GM12892 (cell line): ENCODE data around the gene KCTD1.

Experiments
- POLR2A ChIP-seq: IDR thresholded peaks from 2 replicates; pipeline ENCODE4 v1.6.1; 2011; ENCODE audit warnings: low read depth, low read length, control low read depth
- POLR2AphosphoS5 ChIP-seq: IDR thresholded peaks from 2 replicates; pipeline ENCODE4 v1.6.1; 2011; ENCODE audit warnings: low read depth, low read length, control low read depth
- TAF1 ChIP-seq: IDR thresholded peaks from 2 replicates; pipeline ENCODE4 v1.6.1; 2011; ENCODE audit warnings: low read depth, mild to moderate bottlenecking, control low read depth, low read length, borderline replicate concordance

- no peak for TF ChIP-seq POLR2AphosphoS5
- TF ChIP-seq POLR2A = no peak
- no peak for TF ChIP-seq TAF1
These were observed 14.7 kb upstream of the KCTD1 start for GRCh38 chr18:26563024-26563423.
